Colonic mucosa (tissue), 4 donors: ENCODE results near the gene SLC22A13. TPM values are rescaled to one million over a fixed set of nuclear protein-coding genes. Genes with fewer than 3 reads are reported as not detected.

ENCODE experiments used
- DNase-seq: peaks from one replicate; pipeline ENCODE4 v3.0.0-alpha.2; 2020
- H3K27ac ChIP-seq: fragments of 200-600 bp; one replicate; pipeline ENCODE4 v1.8.0; 2021
- H3K27me3 ChIP-seq: fragments of 200-600 bp; one replicate; pipeline ENCODE4 v1.8.0; 2021
- H3K36me3 ChIP-seq: fragments of 200-600 bp; one replicate; pipeline ENCODE4 v1.8.0; 2021
- H3K4me1 ChIP-seq: fragments of 200-600 bp; one replicate; pipeline ENCODE4 v1.8.0; 2021; ENCODE audit warnings: mild to moderate bottlenecking
- H3K4me3 ChIP-seq: fragments of 200-600 bp; one replicate; pipeline ENCODE4 v1.8.0; 2021
- H3K9ac ChIP-seq, 2 donors: one replicate each; pipeline ENCODE4 v1.7.0; 2013; ENCODE audit warnings: control low read depth in 2 of 2, low read depth in 2 of 2, low read length in 2 of 2
- H3K9me3 ChIP-seq: fragments of 200-600 bp; one replicate; pipeline ENCODE4 v1.8.0; 2021
- CTCF ChIP-seq: fragments of 200-600 bp; IDR thresholded peaks from one replicate; pipeline ENCODE4 v1.8.0; 2022; ENCODE audit warnings: antibody characterized with exemption, mild to moderate bottlenecking
- intact Hi-C: fragments of 100-400 bp; cut with DNase I; formaldehyde crosslinking; loops from one replicate; pipeline ENCODE4 v1.14.1; 2022
- total RNA-seq, 2 donors: library from RNA; stranded (reverse); fragmentation: NEBNext Ultra II Directional in 1 of 2; extraction: Animal tissue kit (Norgen Biotek cat#: 25700) in 1 of 2; gene quantifications; one replicate each; pipeline ENCODE4 v1.2.1, GENCODE V29; 2021
- donor health status: healthy.
- donor health status: DM: no; HTN: no; CAD: no.
- donor health status: DM: no; HTN: no; CAD: no.

The SLC22A13 gene
- total RNA-seq, 2 donors from 2014 or later, result 0.27 to 1.1 TPM

GRCh38 chr3:38264353-38264771, 1.2 kb upstream of the SLC22A13 start:
- no peaks in the 10 kb centered on the region for H3K27me3 ChIP-seq
- no peak overlapping the region for H3K4me3 ChIP-seq
- no peaks in the 10 kb centered on the region for H3K4me1 ChIP-seq
- intact Hi-C loops, result no loop called here
- no peaks in the 10 kb centered on the region for H3K9me3 ChIP-seq
- no peak for DNase-seq
- no peak for TF ChIP-seq CTCF
- H3K36me3 ChIP-seq, result no peaks in the 10 kb centered on the region
- no peak overlapping the region for H3K27ac ChIP-seq
- no peak overlapping the region for H3K9ac ChIP-seq

GRCh38 chr3:38264779-38265178, 833 bp upstream of the SLC22A13 start:
- TF ChIP-seq CTCF, result no peak
- Histone ChIP-seq H3K27ac (no peak overlapping the region), H3K27me3 (no peaks in the 10 kb centered on the region), H3K4me3 (no peak overlapping the region), H3K9ac (no peak overlapping the region), H3K36me3 (no peaks in the 10 kb centered on the region), H3K4me1 (no peaks in the 10 kb centered on the region), H3K9me3 (no peaks in the 10 kb centered on the region)
- intact Hi-C loops, result no loop called here
- no peak for DNase-seq

GRCh38 chr3:38266810-38267209, 1.2 kb downstream of the SLC22A13 start:
- H3K4me1 ChIP-seq, result no peaks in the 10 kb centered on the region
- H3K9me3 ChIP-seq, result no peaks in the 10 kb centered on the region
- no peaks in the 10 kb centered on the region for H3K36me3 ChIP-seq
- H3K4me3 ChIP-seq, result no peak overlapping the region
- no peak overlapping the region for H3K27ac ChIP-seq
- H3K27me3 ChIP-seq, result no peaks in the 10 kb centered on the region
- DNase-seq, result no peak
- TF ChIP-seq CTCF, result no peak
- H3K9ac ChIP-seq, result no peak overlapping the region
- intact Hi-C loops, result no loop called here

GRCh38 chr3:38267662-38268061, 2.0 kb downstream of the SLC22A13 start:
- Histone ChIP-seq H3K27me3 (no peaks in the 10 kb centered on the region), H3K36me3 (no peaks in the 10 kb centered on the region), H3K27ac (no peak overlapping the region), H3K4me1 (no peaks in the 10 kb centered on the region), H3K9ac (no peak overlapping the region), H3K9me3 (no peaks in the 10 kb centered on the region), H3K4me3 (no peak overlapping the region)
- no peak for TF ChIP-seq CTCF
- intact Hi-C loops, result no loop called here
- no peak for DNase-seq

GRCh38 chr3:38268087-38268486, 2.5 kb downstream of the SLC22A13 start:
- no peaks in the 10 kb centered on the region for H3K36me3 ChIP-seq
- no peak overlapping the region for H3K9ac ChIP-seq
- intact Hi-C loops, result no loop called here
- no peak for DNase-seq
- no peak for TF ChIP-seq CTCF
- H3K9me3 ChIP-seq, result no peaks in the 10 kb centered on the region
- H3K27ac ChIP-seq, result no peak overlapping the region
- H3K4me3 ChIP-seq, result no peak overlapping the region
- H3K4me1 ChIP-seq, result no peaks in the 10 kb centered on the region
- no peaks in the 10 kb centered on the region for H3K27me3 ChIP-seq

- Histone ChIP-seq H3K36me3 (no peaks in the 10 kb centered on the region), H3K4me3 (no peak overlapping the region), H3K27me3 (no peaks in the 10 kb centered on the region), H3K4me1 (no peaks in the 10 kb centered on the region), H3K9me3 (no peaks in the 10 kb centered on the region), H3K27ac (no peak overlapping the region), H3K9ac (no peak overlapping the region)
- no peak for TF ChIP-seq CTCF
- intact Hi-C loops, result no loop called here
- DNase-seq, result no peak
Observed at GRCh38 chr3:38268522-38268921, 2.9 kb downstream of the SLC22A13 start.
